Tibial nerve (tissue), 4 donors: ENCODE results near the gene ITPRID1. TPM values are rescaled to one million over a fixed set of nuclear protein-coding genes. Genes with fewer than 3 reads are reported as not detected.

Experiments used
- DNase-seq, 2 donors: peaks; one replicate each; pipeline ENCODE4 v3.0.0-alpha.2; 2019; ENCODE audit warnings: low spot score in 2 of 2
- H3K27ac ChIP-seq, 4 donors: fragments of 200-600 bp; sonication (generic) in 3 of 4; one replicate each; pipeline ENCODE4 v1.5.1; 2017 to 2019; ENCODE audit warnings: mild to moderate bottlenecking in 1 of 4
- H3K27me3 ChIP-seq, 2 donors: fragments of 200-600 bp; sonication (generic) in 1 of 2; one replicate each; pipeline versions ENCODE4 v1.5.1 to v1.6.0; 2017 to 2019
- H3K36me3 ChIP-seq, 3 donors: fragments of 200-600 bp; sonication (generic); one replicate each; pipeline ENCODE4 v1.5.1; 2018 to 2019
- H3K4me1 ChIP-seq, 4 donors: fragments of 200-600 bp; sonication (generic) in 3 of 4; one replicate each; pipeline ENCODE4 v1.5.1; 2017 to 2019
- H3K4me3 ChIP-seq, 4 donors: fragments of 200-600 bp; sonication (generic) in 3 of 4; one replicate each; pipeline ENCODE4 v1.5.1; 2017 to 2019; ENCODE audit warnings: mild to moderate bottlenecking in 1 of 4, moderate library complexity in 1 of 4
- H3K9me3 ChIP-seq, 4 donors: fragments of 200-600 bp; sonication (generic) in 3 of 4; one replicate each; pipeline ENCODE4 v1.5.1; 2017 to 2019
- CTCF ChIP-seq, 5 experiments: fragments of 200-600 bp in 3 of 5; fragments of 450-650 bp in 2 of 5; sonication (generic) in 3 of 5; IDR thresholded peaks; one replicate each; pipeline ENCODE4 v1.5.1; 2016 to 2019; ENCODE audit warnings: antibody characterized with exemption in 5 of 5, mild to moderate bottlenecking in 3 of 5, moderate library complexity in 2 of 5
- EP300 ChIP-seq, 2 donors: sonication (generic); formaldehyde crosslinking; IDR thresholded peaks; one replicate each; pipeline ENCODE4 v1.6.1; 2017; ENCODE audit warnings: antibody characterized with exemption in 2 of 2, mild to moderate bottlenecking in 1 of 2
- POLR2A ChIP-seq, 2 donors: fragments of 450-650 bp; IDR thresholded peaks; one replicate each; pipeline ENCODE4 v1.6.1; 2017; ENCODE audit warnings: antibody characterized with exemption in 2 of 2, mild to moderate bottlenecking in 2 of 2, moderate library complexity in 2 of 2
- WGBS, 2 donors: methylation state at CpG; one replicate each; pipeline ENCODE4 v1.1.5; 2018; 5-methylcytosine and 5-hydroxymethylcytosine counted together
- total RNA-seq, 4 donors: library from RNA; depleted of rRNA; stranded (reverse); fragments of >200 nt; gene quantifications; one replicate each; pipeline ENCODE4 v1.1.0, GENCODE V29; 2016

The ITPRID1 gene
- total RNA-seq, 4 donors from 2014 or later, result not detected

- DNase-seq, result no peak
- Histone ChIP-seq H3K9me3 (no peaks in the 10 kb centered on the region), H3K4me3 (no peak overlapping the region), H3K27ac (no peak overlapping the region), H3K27me3 (no peaks in the 10 kb centered on the region), H3K4me1 (peaks cover 0 to 7% (median 0%) of the 10 kb centered on the region in 4 donors), H3K36me3 (no peaks in the 10 kb centered on the region)
- WGBS, 2 donors, result 84 to 89% methylated on average over 1 of the region's 1 CpG
- no peak for TF ChIP-seq EP300 (IDR thresholded peaks at IDR 0.05)
- no peak for TF ChIP-seq POLR2A (IDR thresholded peaks at IDR 0.05)
Measured at GRCh38 chr7:31487476-31487875, 26.4 kb upstream of the ITPRID1 start.

- peaks cover 0 to 15% (median 0%) of the 10 kb centered on the region in 4 donors for H3K4me1 ChIP-seq
- H3K4me3 ChIP-seq, result no peak overlapping the region
- H3K9me3 ChIP-seq, result no peaks in the 10 kb centered on the region
- no peak for TF ChIP-seq POLR2A (IDR thresholded peaks at IDR 0.05)
- TF ChIP-seq CTCF (IDR thresholded peaks at IDR 0.05), result peak; percentile 27 to 36 (median 29)
- no peak overlapping the region for H3K27ac ChIP-seq
- WGBS, 2 donors, result 36 to 41% methylated on average over 15 of the region's 15 CpGs
- H3K36me3 ChIP-seq, result no peaks in the 10 kb centered on the region
- no peaks in the 10 kb centered on the region for H3K27me3 ChIP-seq
- DNase-seq, result peak in 1 of 2 donors; percentile 24
Measured at GRCh38 chr7:31488562-31489203, 25.2 kb upstream of the ITPRID1 start.

- no peak for DNase-seq
- TF ChIP-seq CTCF (IDR thresholded peaks at IDR 0.05) (no peak), EP300 (IDR thresholded peaks at IDR 0.05) (no peak), POLR2A (IDR thresholded peaks at IDR 0.05) (no peak)
- Histone ChIP-seq H3K27ac (no peak overlapping the region), H3K4me3 (no peak overlapping the region), H3K36me3 (no peaks in the 10 kb centered on the region), H3K27me3 (no peaks in the 10 kb centered on the region), H3K9me3 (no peaks in the 10 kb centered on the region), H3K4me1 (peaks cover 0 to 22% (median 0%) of the 10 kb centered on the region in 4 donors)
- WGBS, 2 donors, result 19 to 25% methylated on average over 2 of the region's 2 CpGs
Measured at GRCh38 chr7:31490796-31491314, 23.0 kb upstream of the ITPRID1 start.

- TF ChIP-seq EP300 (IDR thresholded peaks at IDR 0.05) (no peak), CTCF (IDR thresholded peaks at IDR 0.05) (no peak), POLR2A (IDR thresholded peaks at IDR 0.05) (no peak)
- DNase-seq, result no peak
- Histone ChIP-seq H3K4me3 (no peak overlapping the region), H3K36me3 (no peaks in the 10 kb centered on the region), H3K4me1 (peaks cover 0 to 22% (median 0%) of the 10 kb centered on the region in 4 donors), H3K27ac (no peak overlapping the region), H3K9me3 (no peaks in the 10 kb centered on the region), H3K27me3 (no peaks in the 10 kb centered on the region)
- 83 to 94% methylated on average over 4 of the region's 4 CpGs for WGBS, 2 donors
Measured at GRCh38 chr7:31492086-31492485, 21.8 kb upstream of the ITPRID1 start.

- Histone ChIP-seq H3K4me3 (no peak overlapping the region), H3K36me3 (no peaks in the 10 kb centered on the region), H3K27ac (peak overlapping the region in 1 of 4 donors; percentile 43), H3K9me3 (no peaks in the 10 kb centered on the region), H3K4me1 (peaks cover 0 to 22% (median 0%) of the 10 kb centered on the region in 4 donors), H3K27me3 (no peaks in the 10 kb centered on the region)
- no peak for DNase-seq
- 30 to 33% methylated on average over 3 of the region's 3 CpGs for WGBS, 2 donors
- TF ChIP-seq EP300 (IDR thresholded peaks at IDR 0.05) (no peak), CTCF (IDR thresholded peaks at IDR 0.05) (no peak), POLR2A (IDR thresholded peaks at IDR 0.05) (no peak)
Measured at GRCh38 chr7:31493714-31494181, 20.1 kb upstream of the ITPRID1 start.
